ENCODE data around the gene SLAIN1. TPM values are rescaled to one million over a fixed set of nuclear protein-coding genes. Genes with fewer than 3 reads are reported as not detected.

SLAIN1 gene
- total and polyA plus RNA-seq, 2 of the 13 experiments (the other 11 are each of a cell fraction or from before 2014, with no cell fraction given): 1.2 to 4.5 TPM

- TF ChIP-seq HMGXB4 (CRISPR knock-in tag; IDR thresholded peaks at IDR 0.05; ENCODE audit: borderline replicate concordance in 1 of 2, low read depth in 1 of 2): no peak
- no peak for TF ChIP-seq ZNF879 (CRISPR knock-in tag; IDR thresholded peaks at IDR 0.05)
- no peak for TF ChIP-seq SNAPC2 (CRISPR knock-in tag; IDR thresholded peaks at IDR 0.05)
- 0 out of 2 replicates have a peak, but pooled peaks have one; percentile 60 for TF ChIP-seq ZNF782 (CRISPR knock-in tag; IDR thresholded peaks at IDR 0.05; ENCODE audit: borderline replicate concordance)
- TF ChIP-seq SNAPC5 (CRISPR knock-in tag; IDR thresholded peaks at IDR 0.05; ENCODE audit: borderline replicate concordance): no peak
- no peak for TF ChIP-seq TBX3 (IDR thresholded peaks at IDR 0.05; ENCODE audit: borderline replicate concordance)
- no peak for TF ChIP-seq NPAS2 (CRISPR knock-in tag; IDR thresholded peaks at IDR 0.05; ENCODE audit: borderline replicate concordance)
- TF ChIP-seq ZBTB2 (CRISPR knock-in tag; IDR thresholded peaks at IDR 0.05; ENCODE audit: low read depth): no peak
- TF ChIP-seq MBNL3 (CRISPR knock-in tag; conservative IDR thresholded peaks at IDR 0.05): no peak
- TF ChIP-seq FOXK2 (IDR thresholded peaks at IDR 0.05): no peak
- TF ChIP-seq PBX2 (CRISPR knock-in tag; IDR thresholded peaks at IDR 0.05): no peak
- TF ChIP-seq HDAC6 (IDR thresholded peaks at IDR 0.05; ENCODE audit: low read depth, low read length): no peak
- no peak for TF ChIP-seq SUZ12 (IDR thresholded peaks at IDR 0.05; ENCODE audit: low read depth, low read length)
- no peak for TF ChIP-seq ISX (CRISPR knock-in tag; conservative IDR thresholded peaks at IDR 0.05)
- TF ChIP-seq ZNF607 (CRISPR knock-in tag; IDR thresholded peaks at IDR 0.05; ENCODE audit: borderline replicate concordance): no peak
- TF ChIP-seq ZSCAN9 (CRISPR knock-in tag; IDR thresholded peaks at IDR 0.05; ENCODE audit: borderline replicate concordance): no peak
- no peak for TF ChIP-seq TCF12 (IDR thresholded peaks at IDR 0.05)
- TF ChIP-seq TCF12 (CRISPR knock-in tag; IDR thresholded peaks at IDR 0.05): no peak
- no peak for TF ChIP-seq TSC22D2 (CRISPR knock-in tag; IDR thresholded peaks at IDR 0.05; ENCODE audit: borderline replicate concordance)
- TF ChIP-seq ZNF326 (CRISPR knock-in tag; IDR thresholded peaks at IDR 0.05; ENCODE audit: borderline replicate concordance): no peak
- TF ChIP-seq RARG (CRISPR knock-in tag; IDR thresholded peaks at IDR 0.05; ENCODE audit: low read depth): no peak
- TF ChIP-seq GABPB1 (CRISPR knock-in tag; IDR thresholded peaks at IDR 0.05): no peak
- TF ChIP-seq KLF13 (CRISPR knock-in tag; IDR thresholded peaks at IDR 0.05): no peak
- TF ChIP-seq ZNF350 (CRISPR knock-in tag; IDR thresholded peaks at IDR 0.05; ENCODE audit: borderline replicate concordance, low read depth): no peak
- TF ChIP-seq HNRNPL (IDR thresholded peaks at IDR 0.05; ENCODE audit: low read depth, low read length): no peak
- TF ChIP-seq ZBTB38 (CRISPR knock-in tag; IDR thresholded peaks at IDR 0.05): no peak
- TF ChIP-seq MBD4 (IDR thresholded peaks at IDR 0.05; ENCODE audit: borderline replicate concordance, low read length): no peak
These were observed at the start of gene SLAIN1 (continued) for GRCh38 chr13:77697217-77698103.

Measured in HepG2 (cell line).